GM12878 (cell line): ENCODE data around the gene TIMM17B. TPM values are rescaled to one million over a fixed set of nuclear protein-coding genes. Genes with fewer than 3 reads are reported as not detected.

Experiments
- ATAC-seq: fragments of 200-7000 bp; cut with Tn5 transposase; 3 replicates; pipeline ENCODE4 v1.9.1; 2020; ENCODE audit warnings: mild to moderate bottlenecking, moderate library complexity
- BruUV-seq: library from RNA; stranded (reverse); fragments of 400-500 nt; replicated peaks from 2 replicates; lab custom pipeline; 2021; lab: Mats Ljungman, UMichigan
- CTCF ChIA-PET: fragments of 300-600 bp; sonication (Branson Sonifier 250); formaldehyde crosslinking; extraction: SDS; loops from one replicate; lab custom pipeline; 2021; ENCODE audit warnings: inconsistent platforms; lab: Yijun Ruan, JAX
- POLR2A ChIA-PET: fragments of 350-600 bp; formaldehyde crosslinking; extraction: SDS; loops from one replicate; lab custom pipeline; 2021; ENCODE audit warnings: inconsistent platforms; lab: Charles Lee
- RAD21 ChIA-PET: fragments of 300-600 bp; sonication (Branson Sonifier 250); formaldehyde crosslinking; loops from one replicate; lab custom pipeline; 2023; ENCODE audit warnings: antibody characterized with exemption; ENCODE audit not compliant: unreplicated experiment; lab: Charles Lee
- SMC1A ChIA-PET: fragments of 300-600 bp; sonication (Branson Sonifier 250); formaldehyde crosslinking; loops from one replicate; lab custom pipeline; 2023; ENCODE audit not compliant: unreplicated experiment, uncharacterized antibody; lab: Charles Lee
- DNase-seq: peaks from one replicate; pipeline ENCODE4 v3.0.0-alpha.2; 2011; ENCODE audit warnings: low read depth, low spot score
- FAIRE-seq: peaks from 3 replicates; lab custom pipeline; 2011; peaks lifted over from hg19 to GRCh38; lab: Jason Lieb, UNC
- H2AFZ ChIP-seq: 2 replicates; pipeline ENCODE4 v1.6.0; 2011; ENCODE audit warnings: low read depth, low read length, control low read depth; ENCODE audit not compliant: control insufficient read depth
- H3K27ac ChIP-seq: 2 replicates; pipeline ENCODE4 v1.5.1; 2011; ENCODE audit warnings: control low read depth; ENCODE audit not compliant: control insufficient read depth, insufficient read depth
- H3K27me3 ChIP-seq, 2 experiments: replicated peaks in 1 of 2; 2 replicates each; pipeline versions ENCODE4 v1.6.0 to v1.6.1; 2011; ENCODE audit warnings: low read length in 1 of 2; ENCODE audit not compliant: control insufficient read depth in 2 of 2, insufficient read depth in 2 of 2
- H3K36me3 ChIP-seq, 2 experiments: 2 replicates each; pipeline ENCODE4 v1.5.1; 2011; ENCODE audit warnings: low read length in 1 of 2; ENCODE audit not compliant: control insufficient read depth in 2 of 2, insufficient read depth in 2 of 2
- H3K4me1 ChIP-seq: 2 replicates; pipeline ENCODE4 v1.6.1; 2011; ENCODE audit warnings: mild to moderate bottlenecking, low read length, moderate library complexity, mixed read lengths; ENCODE audit not compliant: control insufficient read depth, insufficient read depth
- H3K4me2 ChIP-seq: 2 replicates; pipeline ENCODE4 v1.6.0; 2011; ENCODE audit warnings: control low read depth; ENCODE audit not compliant: control insufficient read depth, insufficient read depth
- H3K4me3 ChIP-seq: fragments of 200-600 bp; sonication (generic); 2 replicates; pipeline ENCODE4 v1.5.1; 2016
- H3K79me2 ChIP-seq: 2 replicates; pipeline ENCODE4 v1.6.0; 2011; ENCODE audit warnings: low read length; ENCODE audit not compliant: control insufficient read depth, insufficient read depth
- H3K9ac ChIP-seq: 2 replicates; pipeline ENCODE4 v1.8.0; 2011; ENCODE audit warnings: low read length, control low read depth, mixed read lengths; ENCODE audit not compliant: control insufficient read depth, insufficient read depth
- H3K9me3 ChIP-seq: replicated peaks from 3 replicates; pipeline ENCODE4 v1.5.1; 2011; ENCODE audit warnings: mild to moderate bottlenecking, low read length; ENCODE audit not compliant: control insufficient read depth, insufficient read depth
- H4K20me1 ChIP-seq: 2 replicates; pipeline ENCODE4 v1.6.0; 2011; ENCODE audit not compliant: control insufficient read depth, insufficient read depth
- BACH1 ChIP-seq: fragments of 450-650 bp; IDR thresholded peaks from 2 replicates; pipeline ENCODE4 v1.6.1; 2017; ENCODE audit warnings: mild to moderate bottlenecking, borderline replicate concordance
- CBX3 ChIP-seq: fragments of 200-600 bp; sonication (generic); IDR thresholded peaks from 2 replicates; pipeline ENCODE4 v1.6.1; 2016; ENCODE audit warnings: low read depth, borderline replicate concordance
- CEBPZ ChIP-seq: fragments of 150-350 bp; IDR thresholded peaks from 2 replicates; pipeline ENCODE4 v1.6.1; 2016; ENCODE audit warnings: low read depth, low read length
- MXI1 ChIP-seq: fragments of 150-350 bp; IDR thresholded peaks from 2 replicates; pipeline ENCODE4 v1.6.1; 2011; ENCODE audit warnings: low read depth, mild to moderate bottlenecking, inconsistent platforms, low read length, improper control_type of control experiment
- NR2F1 ChIP-seq: fragments of 450-650 bp; conservative IDR thresholded peaks from 2 replicates; pipeline ENCODE4 v1.6.1; 2017; ENCODE audit warnings: mild to moderate bottlenecking
- SMARCA5 ChIP-seq: fragments of 450-650 bp; IDR thresholded peaks from 2 replicates; pipeline ENCODE4 v1.6.1; 2017; ENCODE audit warnings: mild to moderate bottlenecking
- ZNF592 ChIP-seq: fragments of 450-650 bp; IDR thresholded peaks from 2 replicates; pipeline ENCODE4 v1.6.1; 2017; ENCODE audit warnings: mild to moderate bottlenecking, moderate library complexity
- ZNF687 ChIP-seq: fragments of 450-650 bp; IDR thresholded peaks from 2 replicates; pipeline ENCODE4 v1.6.1; 2017; ENCODE audit warnings: mild to moderate bottlenecking, moderate library complexity
- WGBS: methylation state at CpG from one replicate; pipeline ENCODE4 v1.1.6; 2016; ENCODE audit warnings: low lambda C conversion rate; ENCODE audit not compliant: insufficient replicate concordance, insufficient coverage; ENCODE audit errors: missing lambda C conversion rate; 5-methylcytosine and 5-hydroxymethylcytosine counted together
- in situ Hi-C: fragments of 300-500 bp; cut with MboI; formaldehyde crosslinking; loops from 9 replicates; pipeline ENCODE4 v1.14.3; 2018; ENCODE audit warnings: mixed read lengths
- intact Hi-C: fragments of 100-400 bp; cut with micrococcal nuclease; formaldehyde crosslinking; loops from one replicate; pipeline ENCODE4 v1.14.2; 2022; ENCODE audit not compliant: unreplicated experiment
- polyA plus RNA-seq, 11 experiments: library from polyadenylated mRNA; depleted of rRNA in 4 of 11; unstranded in 6 of 11; stranded (reverse) in 5 of 11; fragments of >200 nt; fragmentation: Nextera tagmentation in 4 of 11; fragmentation: Illumina TruSeq in 1 of 11; extraction: Ambion mirVana in 4 of 11; extraction: Trizol in 1 of 11; gene quantifications; 1 replicate in 1 of 11; 2 replicates in 10 of 11; pipeline versions ENCODE4 v1.2.1 to v1.2.3, GENCODE V29; 2011 to 2016; ENCODE audit warnings: inconsistent platforms in 2 of 11, missing spikeins in 2 of 11, low read depth in 1 of 11
- total RNA-seq, 4 experiments: library from RNA; depleted of rRNA in 3 of 4; stranded (reverse); fragments of >200 nt in 3 of 4; fragmentation: Illumina TruSeq in 1 of 4; extraction: Trizol in 1 of 4; gene quantifications; 2 replicates each; pipeline versions ENCODE4 v1.2.1 to v1.2.3, GENCODE V29; 2013 to 2021

TIMM17B gene
- total and polyA plus RNA-seq, 10 of the 15 experiments (the other 5 are each of a cell fraction or from before 2014, with no cell fraction given), result 4.5 to 88.7 (median 47.5) TPM

GRCh38 chrX:48940404-48940955, 42.9 kb upstream of the TIMM17B start:
- Histone ChIP-seq H3K27ac (peak overlapping the region; percentile 95), H3K4me2 (peak overlapping the region; percentile 26; the same call in 1 of the 2 replicates), H3K9me3 (no peaks in the 10 kb centered on the region; the same call in 2 of the 3 replicates), H3K36me3 (peaks cover 0 to 16% of the 10 kb centered on the region in 2 experiments; a peak in 3 of 4 replicates), H3K79me2 (peaks cover 45% of the 10 kb centered on the region), H4K20me1 (no peaks in the 10 kb centered on the region), H2AFZ (no peak overlapping the region), H3K27me3 (no peaks in the 10 kb centered on the region), H3K4me1 (peaks cover 57% of the 10 kb centered on the region), H3K4me3 (no peak overlapping the region), H3K9ac (peak overlapping the region; percentile 63)
- intact Hi-C loops (loop anchor here (10.0 kb wide), 1 partner anchor 296 kb away; no protein-coding TSS in a partner anchor), in situ Hi-C loops (loop anchor here (25.0 kb wide), 1 partner anchor 1728 kb away; the partner anchor contains the start of gene CDK16)
- DNase-seq, result no peak
- no peak for ATAC-seq
- SMC1A ChIA-PET, result interaction anchor here (1.4 to 2.5 kb wide), 4 partner anchors 12 to 16 kb away, joined by 3 to 8 read pairs (median 5); no protein-coding TSS in a partner anchor
- no peak for FAIRE-seq
- POLR2A ChIA-PET, result interaction anchor here (0.6 to 2.6 kb wide), 8 partner anchors 10 to 139 kb away, joined by 3 to 21 read pairs (median 6); partner anchors contain the start of genes HDAC6, PIM2, PQBP1 and SLC35A2
- CTCF ChIA-PET, result interaction anchor here (1.2 to 2.5 kb wide), 5 partner anchors 10 to 29 kb away, joined by 3 to 9 read pairs (median 3); partner anchors contain the start of gene SLC35A2
- no TSS peak for BruUV-seq
- WGBS, result 68% methylated on average over 2 of the region's 2 CpGs
- RAD21 ChIA-PET, result interaction anchor here (1.0 to 3.2 kb wide), 5 partner anchors 10 to 292 kb away, joined by 3 to 17 read pairs (median 5); partner anchors contain the start of genes PQBP1, TFE3 and TIMM17B
- TF ChIP-seq ZNF592, result 0 out of 2 replicates have a peak, but pooled peaks have one; percentile 3
- TF ChIP-seq MXI1, result peak; percentile 36; the same call in 1 of the 2 replicates
- TF ChIP-seq NR2F1, result 0 out of 2 replicates have a peak, but pooled peaks have one; percentile 5
- TF ChIP-seq SMARCA5, result 0 out of 2 replicates have a peak, but pooled peaks have one; percentile 8
- peak; percentile 90 for TF ChIP-seq ZNF687
- no peak for TF ChIP-seq CBX3
- TF ChIP-seq BACH1, result peak; percentile 98
- no peak for TF ChIP-seq CEBPZ
